22Rv1 (cell line): Measurements from ENCODE around the gene RNF5.

Source experiments
- H3K27ac ChIP-seq: fragments of 450-650 bp; 2 replicates; pipeline ENCODE4 v1.5.1; 2017
- CTCF ChIP-seq: fragments of 450-650 bp; IDR thresholded peaks from 2 replicates; pipeline ENCODE4 v1.5.1; 2017; ENCODE audit warnings: mild to moderate bottlenecking
- ZFX ChIP-seq: fragments of 450-650 bp; IDR thresholded peaks from 2 replicates; pipeline ENCODE4 v1.6.1; 2017; ENCODE audit warnings: antibody characterized with exemption, borderline replicate concordance

Gene RNF5

GRCh38 chr6:32220021-32220420 is 41.8 kb downstream of the RNF5 start:
- H3K27ac ChIP-seq = no peak overlapping the region
- TF ChIP-seq ZFX = no peak

- no peak for TF ChIP-seq ZFX
- TF ChIP-seq CTCF = no peak
- H3K27ac ChIP-seq = no peak overlapping the region
Measured at GRCh38 chr6:32222333-32223230, 44.4 kb downstream of the RNF5 start.

- H3K27ac ChIP-seq = no peak within 1 kb of the TSS
- TF ChIP-seq CTCF (no peak), ZFX (no peak)
Measured at GRCh38 chr6:32223258-32224235, 45.3 kb downstream of the RNF5 start, which contains the start of gene NOTCH4. Gene NOTCH4, minus strand, starts transcription at chr6:32224067. Its CDS starts 139 bp downstream, at chr6:32223928.

- no peak for TF ChIP-seq CTCF
- TF ChIP-seq ZFX = no peak
- H3K27ac ChIP-seq = no peak overlapping the region
Measured at GRCh38 chr6:32224696-32225095, 46.5 kb downstream of the RNF5 start.

- TF ChIP-seq ZFX (no peak), CTCF (no peak)
- H3K27ac ChIP-seq = no peak overlapping the region
Measured at GRCh38 chr6:32226434-32226833, 48.2 kb downstream of the RNF5 start.
